Central memory CD4-positive, alpha-beta T cell (primary cell): ENCODE data around the gene AURKA.

Experiments
- DNase-seq: peaks from one replicate; pipeline ENCODE4 v3.0.0; 2022
- total RNA-seq, 3 experiments: gene quantifications; one replicate each; lab custom pipeline; 2026; lab: John Stamatoyannopoulos, UW

The AURKA gene
- 0.96 to 13.8 (median 4.0) reads per million in 3 experiments for total RNA-seq

DNA sequence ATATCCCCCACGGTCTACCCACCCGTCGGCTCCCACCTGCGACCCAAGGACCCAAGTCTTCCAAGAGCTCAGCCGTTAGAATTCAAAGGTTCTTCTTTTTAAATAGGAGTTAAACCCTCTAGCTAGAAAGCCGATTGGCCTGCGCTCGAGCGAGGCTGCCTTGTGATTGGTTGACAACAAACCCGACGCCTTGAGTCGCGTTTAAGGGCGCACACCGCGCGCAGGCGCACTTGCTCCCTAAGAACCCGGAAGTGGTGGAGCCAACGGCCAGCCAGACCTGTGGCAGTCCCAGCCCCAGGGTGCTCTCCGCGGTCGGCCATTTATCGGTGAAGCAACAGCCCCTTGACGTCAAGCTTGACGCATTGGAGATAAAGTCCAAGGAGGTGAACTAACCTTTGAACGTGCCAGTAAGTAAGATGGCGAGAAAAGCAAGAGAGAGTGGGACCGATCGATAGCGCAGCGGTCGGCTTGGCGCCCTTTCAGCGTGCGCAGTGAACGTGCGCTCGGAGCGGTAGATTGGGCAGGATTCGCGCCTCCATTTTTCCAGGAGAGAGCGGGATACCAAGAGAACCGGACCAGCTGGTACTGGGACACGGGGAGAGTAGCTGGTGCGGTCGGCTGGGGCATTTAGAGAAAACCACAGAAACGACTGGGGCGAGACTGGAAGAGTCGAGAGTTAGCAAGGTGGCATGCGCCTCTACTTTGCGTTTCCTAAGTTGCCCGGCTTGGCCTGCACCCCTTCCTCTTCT is at the start of gene AURKA, which contains the start of gene CSTF1:
Gene AURKA, minus strand, starts transcription at position 84 of the 749 bp plus-strand sequence. CDS start 4,018 bp downstream, outside the sequence.
Gene CSTF1, plus strand, starts transcription at position 514 of the 749 bp plus-strand sequence. CDS start 2,908 bp downstream, outside the sequence.
- peak; percentile 100 for DNase-seq

DNA sequence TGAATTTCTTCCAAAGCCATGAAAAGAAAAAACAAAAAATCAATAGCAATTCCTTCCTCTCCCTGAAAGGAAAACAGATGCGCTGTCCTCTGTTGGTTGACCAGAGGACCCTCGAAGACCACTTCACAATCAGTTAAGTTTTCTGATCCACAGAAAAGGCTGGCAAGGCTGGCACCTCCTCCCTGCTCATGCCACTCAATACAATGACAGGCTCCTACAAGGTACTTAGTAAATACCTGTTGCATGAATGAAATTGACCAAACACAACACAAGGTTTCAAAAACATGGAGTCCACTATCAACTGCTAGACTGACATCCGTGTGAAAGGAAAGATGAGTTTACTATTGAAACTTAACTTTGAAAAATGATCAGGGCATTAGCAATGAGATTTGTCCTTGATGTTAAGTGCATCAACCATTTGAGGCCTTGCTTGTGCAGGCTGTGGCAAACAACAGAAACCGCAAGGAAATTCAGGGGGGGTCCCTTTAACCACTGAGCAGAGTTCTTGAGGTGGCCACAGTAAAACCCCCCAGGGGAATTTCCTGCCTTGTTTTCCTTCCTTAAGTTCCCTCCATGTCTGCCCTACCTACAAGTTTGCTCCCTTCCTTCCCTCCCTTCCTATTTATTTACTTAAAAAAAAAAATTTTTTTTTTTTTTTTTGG is 48.5 kb upstream of the AURKA start:
- peak; percentile 69 for DNase-seq

DNA sequence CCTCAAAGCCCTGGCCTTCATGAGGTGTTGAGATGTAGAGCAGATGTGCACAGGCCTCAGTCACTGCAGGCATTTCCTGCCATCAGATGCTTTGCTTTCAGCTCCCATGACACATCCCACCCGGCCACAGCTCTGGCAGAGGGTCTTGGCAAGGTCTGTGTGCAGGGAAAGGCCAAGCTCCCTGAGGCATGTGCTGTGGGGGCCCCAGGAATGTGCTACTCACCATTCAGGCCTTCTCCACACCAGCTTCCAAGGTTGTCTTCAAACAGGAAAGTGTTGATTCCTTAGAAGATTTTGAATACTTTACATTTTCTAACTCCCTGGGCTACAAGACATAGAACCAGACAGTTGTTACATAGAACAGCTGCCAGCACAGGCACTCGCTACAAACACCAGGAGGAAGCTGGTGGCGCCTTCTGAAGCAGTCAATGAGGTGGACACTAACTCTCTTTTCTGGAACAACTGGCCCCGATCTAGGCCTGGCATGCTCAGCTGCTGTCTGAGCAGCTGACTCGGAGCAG is 47.8 kb upstream of the AURKA start:
- no peak for DNase-seq

GRCh38 chr20:56438284-56438683 is 46.3 kb upstream of the AURKA start:
- no peak for DNase-seq

DNA sequence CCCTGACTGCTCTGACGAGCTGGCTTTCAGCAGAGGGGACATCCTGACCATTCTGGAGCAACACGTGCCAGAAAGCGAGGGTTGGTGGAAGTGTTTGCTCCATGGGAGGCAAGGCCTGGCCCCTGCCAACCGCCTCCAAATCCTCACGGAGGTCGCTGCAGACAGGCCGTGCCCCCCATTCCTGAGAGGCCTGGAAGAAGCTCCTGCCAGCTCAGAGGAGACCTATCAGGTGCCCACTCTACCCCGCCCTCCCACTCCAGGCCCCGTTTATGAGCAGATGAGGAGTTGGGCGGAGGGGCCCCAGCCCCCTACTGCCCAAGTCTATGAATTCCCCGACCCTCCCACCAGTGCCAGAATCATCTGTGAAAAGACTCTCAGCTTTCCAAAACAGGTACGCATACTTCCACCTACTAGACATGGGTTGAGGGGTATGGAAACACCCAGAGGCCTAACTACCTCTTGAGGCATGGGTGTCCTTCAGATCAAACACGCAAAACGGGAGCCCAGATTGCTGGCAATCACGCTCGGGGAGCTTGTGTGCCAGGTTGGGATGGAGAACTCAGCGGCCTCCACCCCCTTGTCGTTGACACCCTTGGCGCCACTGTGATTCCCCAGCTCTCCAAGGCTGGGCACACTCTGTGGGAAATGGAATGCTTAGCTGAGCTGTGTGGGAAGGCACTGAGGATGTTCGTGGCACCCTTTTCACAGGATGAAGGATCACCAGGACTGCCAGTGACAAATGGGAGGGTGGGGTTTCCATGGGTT is 45.4 kb upstream of the AURKA start:
- DNase-seq = no peak

GRCh38 chr20:56433880-56434255 is 41.9 kb upstream of the AURKA start:
- DNase-seq = no peak

DNA sequence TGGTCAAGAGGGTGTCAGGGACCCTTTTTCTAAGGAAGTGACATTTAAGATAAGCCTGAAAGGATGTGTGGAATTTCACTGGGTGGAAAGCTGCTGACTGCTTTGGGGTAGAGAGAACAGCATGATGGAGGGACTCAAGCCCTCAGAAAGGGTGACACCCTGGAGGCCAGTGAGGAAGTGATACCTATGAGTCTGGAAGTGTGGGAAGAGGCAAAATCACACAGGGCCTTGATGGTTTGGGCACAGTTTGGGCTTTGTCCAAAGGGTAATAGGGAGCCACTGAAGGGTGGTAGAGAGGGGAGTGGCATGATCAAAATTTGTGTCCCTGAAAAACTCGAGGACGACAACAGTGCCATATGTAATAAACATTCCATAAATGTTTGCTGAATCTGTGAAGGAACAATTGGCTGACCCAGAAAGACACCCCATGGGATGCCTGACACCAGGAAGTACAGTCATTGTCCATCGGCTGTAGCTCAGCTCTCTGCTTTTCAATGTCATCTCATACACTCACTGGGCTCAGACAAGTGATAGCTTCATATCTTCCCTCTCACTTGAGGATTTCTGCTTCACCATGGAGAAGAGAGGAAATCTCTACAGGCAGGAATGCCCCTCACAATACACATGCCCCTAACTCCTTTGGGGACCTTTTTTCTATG is 41.3 kb upstream of the AURKA start:
- no peak for DNase-seq

GRCh38 chr20:56431471-56431870 is 39.5 kb upstream of the AURKA start:
- DNase-seq = no peak

GRCh38 chr20:56430957-56431356 is 38.9 kb upstream of the AURKA start:
- DNase-seq = no peak

- no peak for DNase-seq
Measured at GRCh38 chr20:56430461-56430860, 38.4 kb upstream of the AURKA start.

DNA sequence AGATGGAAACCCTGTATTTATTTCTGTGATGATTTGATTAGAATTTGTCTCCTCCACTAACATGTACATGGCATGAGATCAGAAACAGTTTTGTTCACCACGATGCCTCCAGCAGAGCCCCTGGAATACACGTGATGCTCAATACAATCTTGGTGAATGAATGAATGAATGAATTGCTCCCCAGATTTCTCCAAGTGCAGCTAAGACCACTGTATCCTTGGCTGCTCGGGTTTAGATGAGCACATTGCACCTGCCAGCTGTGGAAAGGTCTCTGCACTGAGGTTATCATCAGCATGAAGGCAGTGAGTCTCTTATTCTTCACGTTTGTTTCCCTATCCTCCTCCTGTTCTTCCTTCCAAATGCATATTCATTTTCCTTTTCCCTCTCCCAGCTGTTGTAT is 37.9 kb upstream of the AURKA start:
- DNase-seq = no peak

GRCh38 chr20:56429502-56429901 is 37.5 kb upstream of the AURKA start:
- no peak for DNase-seq

DNA sequence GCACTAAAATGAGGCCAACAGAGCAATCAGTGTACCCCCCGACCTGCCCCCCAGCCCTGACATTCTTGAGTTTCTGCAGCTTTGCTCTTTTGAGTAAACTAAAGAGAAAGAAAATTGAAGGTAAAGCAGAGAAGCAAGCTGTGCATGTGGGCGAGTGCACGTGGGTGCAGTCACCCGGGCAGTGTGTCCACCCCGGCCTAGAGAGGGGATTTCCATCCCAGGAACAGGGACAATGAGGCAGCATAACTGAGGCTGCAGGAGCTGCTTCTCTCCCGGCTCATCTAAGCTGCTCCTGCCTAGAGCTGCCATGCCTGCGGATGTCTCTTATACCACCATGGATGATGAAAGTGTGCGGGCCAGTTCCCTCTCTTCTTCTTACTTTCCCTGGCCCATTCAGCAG is 36.9 kb upstream of the AURKA start:
- no peak for DNase-seq

DNA sequence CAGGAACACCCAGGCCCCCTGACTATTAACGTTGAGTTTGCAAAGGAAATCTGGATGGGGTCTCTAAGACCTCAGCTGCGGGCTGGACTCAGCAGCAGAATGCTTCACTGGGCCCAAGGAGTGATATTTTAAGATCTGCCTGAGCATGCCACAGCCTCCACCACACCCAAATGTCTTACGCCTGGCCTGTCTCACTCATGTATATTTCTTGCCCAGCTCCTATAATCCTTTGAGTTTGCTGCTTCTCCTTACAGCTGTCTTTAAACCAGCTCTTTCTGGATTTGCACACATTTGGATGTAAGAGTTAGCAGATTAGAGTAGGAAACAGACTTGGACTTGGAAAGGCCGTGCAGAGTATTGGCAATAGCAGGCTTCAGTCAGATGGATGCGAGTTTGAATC is 36.4 kb upstream of the AURKA start:
- DNase-seq = no peak

GRCh38 chr20:56427797-56428196 is 35.8 kb upstream of the AURKA start:
- DNase-seq = no peak

- DNase-seq = no peak
Measured at GRCh38 chr20:56426926-56427325, 34.9 kb upstream of the AURKA start.

DNA sequence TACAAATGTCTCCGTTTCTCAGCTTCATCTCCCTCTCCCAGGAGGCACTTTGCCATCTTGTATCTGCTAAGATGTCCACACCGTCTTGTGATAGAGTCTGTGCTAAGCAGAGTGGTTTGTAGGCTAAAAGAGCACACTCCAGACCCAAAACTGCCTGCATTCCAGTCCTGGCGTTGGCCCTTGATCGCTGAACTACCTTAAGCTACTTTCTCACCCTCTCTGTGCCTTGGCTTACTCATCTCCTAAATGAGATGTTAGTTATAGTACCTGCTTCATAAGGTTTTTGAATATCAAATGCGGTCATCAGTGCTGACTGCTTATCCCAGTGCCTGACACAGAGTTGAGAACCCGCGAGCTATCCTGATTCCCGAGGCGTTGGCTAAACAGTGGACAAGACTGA is 34.0 kb upstream of the AURKA start:
- DNase-seq = no peak

GRCh38 chr20:56424931-56425330 is 32.9 kb upstream of the AURKA start:
- no peak for DNase-seq

DNA sequence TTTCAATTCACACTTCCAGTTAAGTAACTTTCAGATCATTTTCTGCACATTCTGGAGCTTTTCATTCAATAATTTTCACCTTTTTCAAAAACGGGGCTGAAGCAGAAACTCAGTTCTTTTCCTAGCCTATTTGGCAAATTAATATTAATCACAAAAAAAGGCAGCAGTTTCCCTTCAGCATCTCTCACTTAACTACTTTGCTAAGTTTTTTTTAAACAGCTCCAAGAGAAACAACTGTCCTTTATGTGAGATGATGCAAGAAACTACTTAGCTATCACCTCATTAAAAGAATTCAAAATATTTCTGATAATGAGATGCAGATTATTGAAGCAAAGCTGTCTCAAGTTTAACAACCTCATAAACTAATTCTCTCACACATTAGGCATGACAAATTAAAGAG is 31.9 kb upstream of the AURKA start:
- DNase-seq = no peak

DNA sequence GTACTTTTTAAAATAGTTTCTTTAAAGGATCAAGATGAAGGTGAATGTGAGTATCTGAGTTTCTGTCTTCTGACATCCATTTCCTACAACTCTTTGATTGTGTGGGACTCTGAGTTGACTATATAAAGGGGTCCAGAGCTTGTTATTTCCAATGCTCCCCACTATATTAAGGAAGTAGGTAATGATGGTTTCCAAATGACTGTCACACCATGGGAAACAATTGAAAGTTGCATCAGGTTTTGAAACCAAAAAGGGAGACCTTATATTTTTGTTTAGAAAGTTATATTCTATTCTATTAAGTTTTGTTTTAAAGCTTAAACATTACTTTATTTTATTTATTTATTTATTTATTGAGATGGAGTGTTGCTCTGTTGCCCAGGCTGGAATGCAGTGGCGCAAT is 31.2 kb upstream of the AURKA start:
- DNase-seq = no peak

GRCh38 chr20:56422824-56423189 is 30.8 kb upstream of the AURKA start:
- no peak for DNase-seq

DNA sequence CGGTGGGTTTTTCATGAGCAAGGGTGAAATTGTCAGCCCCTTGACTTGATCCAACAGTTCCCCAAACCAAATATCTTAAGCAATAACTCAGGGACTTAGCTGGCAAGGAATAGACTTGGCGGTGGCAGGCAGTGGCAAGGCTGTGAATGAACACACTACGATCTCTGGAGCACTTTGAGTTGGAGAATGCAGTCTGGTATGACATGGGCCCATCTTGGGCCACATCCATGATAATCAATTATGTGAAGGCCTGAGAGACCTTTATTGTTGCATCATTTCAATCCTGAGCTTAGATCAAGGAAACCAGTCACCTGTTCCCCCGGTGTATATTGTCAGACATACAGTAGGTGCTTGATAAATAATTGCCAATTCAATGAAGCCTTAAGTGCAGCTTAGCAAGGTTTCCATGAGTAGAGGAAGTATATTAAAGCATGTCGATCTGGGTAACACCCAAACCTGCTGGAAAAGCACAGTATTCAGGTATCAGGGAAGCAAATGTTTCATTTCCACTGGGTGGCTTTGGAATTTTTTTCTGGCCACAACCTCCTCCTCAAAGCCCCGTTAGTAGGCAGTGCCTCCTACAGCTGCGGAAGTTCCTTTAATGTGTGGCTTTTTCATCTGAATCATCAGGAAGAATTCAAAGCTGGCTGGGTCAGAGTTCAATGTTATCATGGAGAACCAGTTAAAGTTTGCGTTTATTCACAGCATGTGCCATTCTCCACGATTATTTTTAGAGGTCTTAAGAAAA is 30.2 kb upstream of the AURKA start:
- no peak for DNase-seq
